H1 (cell line): ENCODE measurements around the gene PLK4. TPM values are rescaled to one million over a fixed set of nuclear protein-coding genes. Genes with fewer than 3 reads are reported as not detected.

Experiments
- BRCA1 ChIP-seq: IDR thresholded peaks from 2 replicates; pipeline ENCODE4 v1.6.1; 2012; ENCODE audit warnings: low read depth, low read length, improper control_type of control experiment
- CBX8 ChIP-seq: fragments of 300-800, 300-1000 bp; sonication (generic); IDR thresholded peaks from 2 replicates; pipeline ENCODE4 v1.7.1; 2016; ENCODE audit warnings: low read depth, low read length, borderline replicate concordance
- CHD1 ChIP-seq: IDR thresholded peaks from 2 replicates; pipeline ENCODE4 v1.6.1; 2012; ENCODE audit warnings: low read depth, low read length, improper control_type of control experiment
- EZH2 ChIP-seq: fragments of 200-600 bp; sonication (generic); IDR thresholded peaks from 2 replicates; pipeline ENCODE4 v1.7.1; 2012; ENCODE audit warnings: low read depth, mild to moderate bottlenecking, moderate library complexity, low read length, inconsistent platforms; ENCODE audit not compliant: severe bottlenecking
- GTF2F1 ChIP-seq: IDR thresholded peaks from 2 replicates; pipeline ENCODE4 v1.6.1; 2012; ENCODE audit warnings: low read depth, low read length, improper control_type of control experiment, borderline replicate concordance
- HDAC2 ChIP-seq, 2 experiments: fragments of 300-600 bp in 1 of 2; sonication (generic) in 1 of 2; IDR thresholded peaks; 2 replicates each; pipeline ENCODE4 v1.6.1; 2011 to 2012; ENCODE audit warnings: low read depth in 2 of 2, low read length in 2 of 2, mild to moderate bottlenecking in 2 of 2, moderate library complexity in 2 of 2, borderline replicate concordance in 1 of 2, inconsistent platforms in 1 of 2
- RNF2 ChIP-seq: fragments of 200-900, 300-1000 bp; sonication (generic); IDR thresholded peaks from 2 replicates; pipeline ENCODE4 v1.7.1; 2016; ENCODE audit warnings: borderline replicate concordance, low read depth, mild to moderate bottlenecking, antibody characterized with exemption, low read length; ENCODE audit not compliant: poor library complexity, severe bottlenecking; ENCODE audit errors: missing control alignments
- SAP30 ChIP-seq: fragments of 300-600 bp; sonication (generic); IDR thresholded peaks from 2 replicates; pipeline ENCODE4 v1.7.1; 2012; ENCODE audit warnings: low read length, moderate library complexity, mild to moderate bottlenecking, inconsistent platforms; ENCODE audit not compliant: insufficient read depth, insufficient replicate concordance
- SIN3A ChIP-seq, 2 experiments: IDR thresholded peaks in 1 of 2; conservative IDR thresholded peaks in 1 of 2; 2 replicates each; pipeline ENCODE4 v1.6.1; 2011 to 2012; ENCODE audit warnings: low read length in 2 of 2, improper control_type of control experiment in 1 of 2, low read depth in 1 of 2, mild to moderate bottlenecking in 1 of 2
- SIRT6 ChIP-seq: IDR thresholded peaks from one replicate; pipeline ENCODE4 v1.7.1; 2012; ENCODE audit warnings: low read length, inconsistent platforms
- YY1 ChIP-seq: IDR thresholded peaks from 2 replicates; pipeline ENCODE4 v1.6.1; 2011; ENCODE audit warnings: low read depth, mild to moderate bottlenecking, low read length
- polyA plus RNA-seq, 7 experiments: library from polyadenylated mRNA; depleted of rRNA in 3 of 7; stranded (reverse) in 5 of 7; unstranded in 2 of 7; fragments of >200 nt in 5 of 7; fragments of 200-250 nt in 2 of 7; gene quantifications; 1 replicate in 5 of 7; 2 replicates in 1 of 7; 4 replicates in 1 of 7; pipeline versions ENCODE4 v1.2.1 to v1.2.3, GENCODE V29; 2011 to 2013; ENCODE audit warnings: missing spikeins in 2 of 7, mixed read lengths in 2 of 7
- total RNA-seq: library from RNA; stranded (reverse); fragmentation: NEBNext Ultra II Directional; extraction: Animal tissue kit (Norgen Biotek cat#: 25700); gene quantifications from 2 replicates; pipeline ENCODE4 v1.2.1, GENCODE V29; 2021

PLK4 gene
- total and polyA plus RNA-seq, 2 of the 8 experiments (the other 6 are each of a cell fraction or from before 2014, with no cell fraction given) = 23.3 to 35.2 TPM

DNA sequence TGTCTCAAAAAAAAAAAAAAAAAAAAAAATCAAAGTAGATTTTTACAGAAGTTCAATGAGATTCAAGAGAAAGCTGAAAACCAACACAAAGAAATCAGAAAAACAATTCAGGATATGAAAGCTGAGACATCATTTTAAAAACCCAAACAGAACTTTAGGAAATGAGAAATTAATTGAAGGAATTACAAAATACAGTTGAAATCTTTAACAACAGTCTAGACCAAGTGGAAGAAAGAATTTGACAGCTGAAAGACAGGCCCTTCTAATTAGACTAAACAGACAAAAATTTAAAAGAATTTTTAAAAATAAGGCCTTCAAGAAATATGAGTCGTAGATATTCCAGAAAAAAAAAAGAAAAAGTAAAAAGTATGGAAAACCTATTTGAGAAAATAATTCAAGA lies 33.9 kb upstream of the PLK4 start (continued):
- TF ChIP-seq RNF2 = no peak
- TF ChIP-seq BRCA1 = no peak
- no peak for TF ChIP-seq SIN3A (conservative IDR thresholded peaks at IDR 0.05 in 1 of 2, IDR thresholded peaks at IDR 0.05 in 1 of 2; ENCODE audit: low read depth in 1 of 2, low read length in 2 of 2)
- TF ChIP-seq GTF2F1 = no peak
- no peak for TF ChIP-seq YY1
- TF ChIP-seq SIRT6 = no peak
- no peak for TF ChIP-seq HDAC2 (IDR thresholded peaks at IDR 0.05; ENCODE audit: borderline replicate concordance in 1 of 2, low read depth in 2 of 2, low read length in 2 of 2)
- no peak for TF ChIP-seq CHD1
- TF ChIP-seq SAP30 = no peak
- no peak for TF ChIP-seq CBX8
- no peak for TF ChIP-seq EZH2
- TF ChIP-seq, all 59 proteins: peak for 0
